Tibial nerve (tissue), 4 donors: ENCODE data around the gene MS4A18.
"Not testable (repeated sequence)": the region's sequence is repeated elsewhere in the genome, so short reads cannot be mapped to it uniquely, and the experiment has no call there.

ENCODE experiments used
- CTCF ChIP-seq, 5 experiments: fragments of 200-600 bp in 3 of 5; fragments of 450-650 bp in 2 of 5; sonication (generic) in 3 of 5; IDR thresholded peaks; one replicate each; pipeline ENCODE4 v1.5.1; 2016 to 2019; ENCODE audit warnings: antibody characterized with exemption in 5 of 5, mild to moderate bottlenecking in 3 of 5, moderate library complexity in 2 of 5
- EP300 ChIP-seq, 2 donors: sonication (generic); formaldehyde crosslinking; IDR thresholded peaks; one replicate each; pipeline ENCODE4 v1.6.1; 2017; ENCODE audit warnings: antibody characterized with exemption in 2 of 2, mild to moderate bottlenecking in 1 of 2
- POLR2A ChIP-seq, 2 donors: fragments of 450-650 bp; IDR thresholded peaks; one replicate each; pipeline ENCODE4 v1.6.1; 2017; ENCODE audit warnings: antibody characterized with exemption in 2 of 2, mild to moderate bottlenecking in 2 of 2, moderate library complexity in 2 of 2

DNA sequence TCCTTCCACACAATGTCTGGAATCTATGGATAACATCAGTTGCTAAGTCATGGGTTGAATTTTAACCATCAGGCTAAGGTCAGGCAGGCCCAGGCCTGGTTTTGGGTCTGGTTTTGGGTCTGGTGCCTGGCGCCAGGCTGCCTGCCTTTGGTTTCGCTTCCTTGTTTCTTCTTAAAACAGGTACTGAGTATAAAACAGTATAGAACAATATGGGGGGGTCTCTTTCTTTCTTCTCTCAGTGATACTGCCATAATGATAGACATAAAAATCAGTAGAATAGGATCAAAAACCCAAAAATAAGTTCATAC, 40.0 kb upstream of the MS4A18 start:
- TF ChIP-seq CTCF, POLR2A, EP300 (IDR thresholded peaks at IDR 0.05): not testable (repeated sequence)
